HEK293 (cell line): ENCODE measurements around the gene NCKAP1.

ENCODE experiments used
- CTCF ChIA-PET: fragments of 350-600 bp; formaldehyde crosslinking; extraction: SDS; loops from one replicate; lab custom pipeline; 2021; ENCODE audit warnings: antibody characterized with exemption; lab: Yijun Ruan, JAX
- POLR2A ChIA-PET: fragments of 300-600 bp; formaldehyde crosslinking; extraction: SDS; loops from one replicate; lab custom pipeline; 2020; ENCODE audit warnings: antibody characterized with exemption, inconsistent platforms; lab: Yijun Ruan, JAX
- H3K27ac ChIP-seq: fragments of 200-500 bp; sonication (Bioruptor generic); 2 replicates; pipeline ENCODE4 v1.5.1; 2014; ENCODE audit warnings: low read depth, low read length, control low read depth, inconsistent platforms; ENCODE audit errors: extremely low read depth
- H3K36me3 ChIP-seq, 2 experiments: fragments of 200-500 bp in 1 of 2; sonication (Bioruptor generic) in 1 of 2; 1 replicate in 1 of 2; 2 replicates in 1 of 2; pipeline ENCODE4 v1.5.1; 2014 to 2017; ENCODE audit warnings: inconsistent platforms in 2 of 2, low read length in 2 of 2; ENCODE audit not compliant: control insufficient read depth in 2 of 2, insufficient read depth in 1 of 2
- H3K4me1 ChIP-seq: fragments of 200-500 bp; sonication (Bioruptor generic); 2 replicates; pipeline ENCODE4 v1.5.1; 2014; ENCODE audit warnings: mild to moderate bottlenecking, low read length, inconsistent platforms; ENCODE audit not compliant: control insufficient read depth, insufficient read depth
- H3K4me3 ChIP-seq: 2 replicates; pipeline ENCODE4 v1.5.1; 2011; ENCODE audit warnings: low read depth, mild to moderate bottlenecking, control low read depth, low read length, moderate library complexity
- H3K9me3 ChIP-seq: fragments of 200-500 bp; sonication (Bioruptor generic); 2 replicates; pipeline ENCODE4 v1.5.1; 2014; ENCODE audit warnings: low read depth, low read length, inconsistent platforms; ENCODE audit not compliant: control insufficient read depth, insufficient read depth
- GLIS2 ChIP-seq: fragments of 450-650 bp; formaldehyde crosslinking; IDR thresholded peaks from 2 replicates; pipeline ENCODE4 v1.5.1; 2016; ENCODE audit warnings: missing biosample characterization, missing genetic modification characterization
- MEIS1 ChIP-seq: sonication (generic); formaldehyde crosslinking; IDR thresholded peaks from 2 replicates; pipeline ENCODE4 v1.8.1; 2022; ENCODE audit warnings: missing genetic modification reagents, mild to moderate bottlenecking, borderline replicate concordance
- OVOL3 ChIP-seq: fragments of 450-650 bp; formaldehyde crosslinking; IDR thresholded peaks from 2 replicates; pipeline ENCODE4 v1.5.1; 2016; ENCODE audit warnings: missing biosample characterization, missing genetic modification characterization
- PRDM10 ChIP-seq: fragments of 450-650 bp; formaldehyde crosslinking; IDR thresholded peaks from 2 replicates; pipeline ENCODE4 v1.5.1; 2016; ENCODE audit warnings: missing biosample characterization, missing genetic modification characterization
- SETDB1 ChIP-seq: IDR thresholded peaks from one replicate; pipeline ENCODE4 v1.6.1; 2017; ENCODE audit warnings: mild to moderate bottlenecking, low read length, moderate library complexity, mixed read lengths; ENCODE audit not compliant: insufficient read length
- TSHZ1 ChIP-seq: fragments of 450-650 bp; formaldehyde crosslinking; IDR thresholded peaks from 2 replicates; pipeline ENCODE4 v1.5.1; 2016; ENCODE audit warnings: missing biosample characterization, missing genetic modification characterization, borderline replicate concordance
- ZBTB20 ChIP-seq: fragments of 450-650 bp; formaldehyde crosslinking; IDR thresholded peaks from 2 replicates; pipeline ENCODE4 v1.5.1; 2016; ENCODE audit warnings: missing biosample characterization, missing genetic modification characterization
- ZBTB6 ChIP-seq: fragments of 450-650 bp; formaldehyde crosslinking; IDR thresholded peaks from 2 replicates; pipeline ENCODE4 v1.5.1; 2017; ENCODE audit warnings: missing biosample characterization, missing genetic modification characterization
- ZNF121 ChIP-seq: fragments of 450-650 bp; formaldehyde crosslinking; IDR thresholded peaks from 2 replicates; pipeline ENCODE4 v1.5.1; 2016; ENCODE audit warnings: missing biosample characterization, missing genetic modification characterization
- ZNF138 ChIP-seq: fragments of 450-650 bp; formaldehyde crosslinking; IDR thresholded peaks from 2 replicates; pipeline ENCODE4 v1.5.1; 2016; ENCODE audit warnings: missing biosample characterization, missing genetic modification characterization, borderline replicate concordance
- ZNF548 ChIP-seq: fragments of 450-650 bp; formaldehyde crosslinking; IDR thresholded peaks from 2 replicates; pipeline ENCODE4 v1.5.1; 2016; ENCODE audit warnings: missing biosample characterization, missing genetic modification characterization
- ZNF571 ChIP-seq: fragments of 450-650 bp; formaldehyde crosslinking; IDR thresholded peaks from 2 replicates; pipeline ENCODE4 v1.5.0; 2017; ENCODE audit warnings: missing biosample characterization, missing genetic modification characterization
- ZNF585B ChIP-seq: fragments of 450-650 bp; formaldehyde crosslinking; IDR thresholded peaks from 2 replicates; pipeline ENCODE4 v1.5.1; 2016; ENCODE audit warnings: missing biosample characterization, missing genetic modification characterization
- ZNF660 ChIP-seq: fragments of 450-650 bp; IDR thresholded peaks from 2 replicates; pipeline ENCODE4 v1.5.1; 2018; ENCODE audit warnings: missing biosample characterization, mild to moderate bottlenecking, missing genetic modification characterization
- ZNF843 ChIP-seq: fragments of 450-650 bp; formaldehyde crosslinking; IDR thresholded peaks from 2 replicates; pipeline ENCODE4 v1.5.1; 2016; ENCODE audit warnings: missing biosample characterization, missing genetic modification characterization
- TF ChIP-seq, protein P1 (sequence below): fragments of 450-650 bp; formaldehyde crosslinking; IDR thresholded peaks from 2 replicates; pipeline ENCODE4 v1.5.1; 2016; ENCODE audit warnings: missing biosample characterization, missing genetic modification characterization
- TF ChIP-seq, protein P2 (sequence below): fragments of 450-650 bp; formaldehyde crosslinking; IDR thresholded peaks from 2 replicates; pipeline ENCODE4 v1.5.1; 2016; ENCODE audit warnings: missing biosample characterization, missing genetic modification characterization
- TF ChIP-seq, protein P3 (sequence below): fragments of 450-650 bp; formaldehyde crosslinking; IDR thresholded peaks from 2 replicates; pipeline ENCODE4; 2016; ENCODE audit warnings: missing biosample characterization, missing genetic modification characterization

Gene NCKAP1

DNA sequence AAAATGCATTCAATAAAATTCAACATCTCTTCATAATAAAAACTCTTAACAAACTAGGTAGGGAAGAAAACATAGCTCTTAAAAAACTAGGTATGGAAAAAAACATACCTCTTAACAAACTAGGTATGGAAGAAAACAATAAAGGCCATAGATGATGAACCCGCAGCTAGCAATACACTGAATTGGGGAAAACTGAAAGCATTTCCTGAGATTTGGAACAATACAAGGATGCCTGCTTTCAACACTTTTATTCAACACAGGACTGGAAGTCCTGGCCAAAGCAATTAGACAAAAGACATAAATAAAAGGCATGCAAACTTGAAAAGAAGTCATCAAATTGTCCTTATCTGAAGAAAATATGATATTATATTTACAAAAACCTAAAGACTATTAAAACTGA lies 67.8 kb downstream of the NCKAP1 start:
- Histone ChIP-seq H3K4me3 (no peak overlapping the region), H3K36me3 (peaks cover 9 to 67% of the 10 kb centered on the region in 2 experiments; a peak in 2 of 3 replicates), H3K4me1 (no peaks in the 10 kb centered on the region), H3K9me3 (no peaks in the 10 kb centered on the region), H3K27ac (no peak overlapping the region)
- POLR2A ChIA-PET: interaction anchor here (0.7 kb wide), 1 partner anchor 22 kb away, joined by 4 read pairs; no protein-coding TSS in a partner anchor
- CTCF ChIA-PET: interaction anchor here (0.7 kb wide), 1 partner anchor 22 kb away, joined by 5 read pairs; no protein-coding TSS in a partner anchor
- TF ChIP-seq PRDM10 (tag by site-specific recombination): no peak
- TF ChIP-seq, protein P1, sequence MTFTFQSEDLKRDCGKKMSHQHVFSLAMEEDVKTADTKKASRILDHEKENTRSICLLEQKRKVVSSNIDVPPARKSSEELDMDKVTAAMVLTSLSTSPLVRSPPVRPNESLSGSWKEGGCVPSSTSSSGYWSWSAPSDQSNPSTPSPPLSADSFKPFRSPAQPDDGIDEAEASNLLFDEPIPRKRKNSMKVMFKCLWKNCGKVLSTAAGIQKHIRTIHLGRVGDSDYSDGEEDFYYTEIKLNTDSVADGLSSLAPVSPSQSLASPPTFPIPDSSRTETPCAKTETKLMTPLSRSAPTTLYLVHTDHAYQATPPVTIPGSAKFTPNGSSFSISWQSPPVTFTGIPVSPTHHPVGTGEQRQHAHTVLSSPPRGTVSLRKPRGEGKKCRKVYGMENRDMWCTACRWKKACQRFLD (tag by site-specific recombination): no peak
- TF ChIP-seq ZBTB6 (tag by site-specific recombination): no peak
- TF ChIP-seq ZNF548: no peak
- TF ChIP-seq ZBTB20: no peak
- TF ChIP-seq ZNF121 (tag by site-specific recombination): no peak
- no peak for TF ChIP-seq ZNF571 (tag by site-specific recombination)
- TF ChIP-seq OVOL3 (tag by site-specific recombination): no peak
- TF ChIP-seq ZNF138: no peak
- no peak for TF ChIP-seq ZNF843 (tag by site-specific recombination)
- no peak for TF ChIP-seq GLIS2 (tag by site-specific recombination)
- no peak for TF ChIP-seq TSHZ1 (tag by site-specific recombination)
- no peak for TF ChIP-seq ZNF585B (tag by site-specific recombination)
- no peak for TF ChIP-seq ZNF660 (tag by site-specific recombination)

- Histone ChIP-seq H3K9me3 (no peaks in the 10 kb centered on the region), H3K4me3 (no peak overlapping the region), H3K36me3 (peaks cover 13 to 58% of the 10 kb centered on the region in 2 experiments; a peak in 2 of 3 replicates), H3K4me1 (no peaks in the 10 kb centered on the region), H3K27ac (no peak overlapping the region)
- ChIA-PET CTCF (interaction anchor here (0.9 to 1.3 kb wide), 2 partner anchors 12 to 184 kb away, joined by 3 to 5 read pairs; no protein-coding TSS in a partner anchor), POLR2A (interaction anchor here (0.6 kb wide), 1 partner anchor 16 kb away, joined by 4 read pairs; no protein-coding TSS in a partner anchor)
- TF ChIP-seq MEIS1 (CRISPR knock-in tag) (no peak), ZNF585B (tag by site-specific recombination) (no peak), SETDB1 (no peak), ZBTB20 (no peak)
- TF ChIP-seq, protein P2, sequence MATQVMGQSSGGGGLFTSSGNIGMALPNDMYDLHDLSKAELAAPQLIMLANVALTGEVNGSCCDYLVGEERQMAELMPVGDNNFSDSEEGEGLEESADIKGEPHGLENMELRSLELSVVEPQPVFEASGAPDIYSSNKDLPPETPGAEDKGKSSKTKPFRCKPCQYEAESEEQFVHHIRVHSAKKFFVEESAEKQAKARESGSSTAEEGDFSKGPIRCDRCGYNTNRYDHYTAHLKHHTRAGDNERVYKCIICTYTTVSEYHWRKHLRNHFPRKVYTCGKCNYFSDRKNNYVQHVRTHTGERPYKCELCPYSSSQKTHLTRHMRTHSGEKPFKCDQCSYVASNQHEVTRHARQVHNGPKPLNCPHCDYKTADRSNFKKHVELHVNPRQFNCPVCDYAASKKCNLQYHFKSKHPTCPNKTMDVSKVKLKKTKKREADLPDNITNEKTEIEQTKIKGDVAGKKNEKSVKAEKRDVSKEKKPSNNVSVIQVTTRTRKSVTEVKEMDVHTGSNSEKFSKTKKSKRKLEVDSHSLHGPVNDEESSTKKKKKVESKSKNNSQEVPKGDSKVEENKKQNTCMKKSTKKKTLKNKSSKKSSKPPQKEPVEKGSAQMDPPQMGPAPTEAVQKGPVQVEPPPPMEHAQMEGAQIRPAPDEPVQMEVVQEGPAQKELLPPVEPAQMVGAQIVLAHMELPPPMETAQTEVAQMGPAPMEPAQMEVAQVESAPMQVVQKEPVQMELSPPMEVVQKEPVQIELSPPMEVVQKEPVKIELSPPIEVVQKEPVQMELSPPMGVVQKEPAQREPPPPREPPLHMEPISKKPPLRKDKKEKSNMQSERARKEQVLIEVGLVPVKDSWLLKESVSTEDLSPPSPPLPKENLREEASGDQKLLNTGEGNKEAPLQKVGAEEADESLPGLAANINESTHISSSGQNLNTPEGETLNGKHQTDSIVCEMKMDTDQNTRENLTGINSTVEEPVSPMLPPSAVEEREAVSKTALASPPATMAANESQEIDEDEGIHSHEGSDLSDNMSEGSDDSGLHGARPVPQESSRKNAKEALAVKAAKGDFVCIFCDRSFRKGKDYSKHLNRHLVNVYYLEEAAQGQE (tag by site-specific recombination): no peak
- TF ChIP-seq, protein P3, sequence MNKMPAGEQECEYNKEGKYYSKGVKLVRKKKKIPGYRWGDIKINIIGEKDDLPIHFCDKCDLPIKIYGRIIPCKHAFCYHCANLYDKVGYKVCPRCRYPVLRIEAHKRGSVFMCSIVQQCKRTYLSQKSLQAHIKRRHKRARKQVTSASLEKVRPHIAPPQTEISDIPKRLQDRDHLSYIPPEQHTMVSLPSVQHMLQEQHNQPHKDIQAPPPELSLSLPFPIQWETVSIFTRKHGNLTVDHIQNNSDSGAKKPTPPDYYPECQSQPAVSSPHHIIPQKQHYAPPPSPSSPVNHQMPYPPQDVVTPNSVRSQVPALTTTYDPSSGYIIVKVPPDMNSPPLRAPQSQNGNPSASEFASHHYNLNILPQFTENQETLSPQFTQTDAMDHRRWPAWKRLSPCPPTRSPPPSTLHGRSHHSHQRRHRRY (tag by site-specific recombination): no peak
Observed at GRCh38 chr2:182968493-182968892, 69.8 kb downstream of the NCKAP1 start.
